ENCODE measurements around the gene ZNF253. TPM values are rescaled to one million over a fixed set of nuclear protein-coding genes. Genes with fewer than 3 reads are reported as not detected.
A peak's percentile ranks its signal among the peaks of the same experiment; 100 is the strongest.
"Not testable (repeated sequence)": the region's sequence is repeated elsewhere in the genome, so short reads cannot be mapped to it uniquely, and the experiment has no call there.

Gene ZNF253
- total RNA-seq, 1 donor, result 4.0 TPM

DNA sequence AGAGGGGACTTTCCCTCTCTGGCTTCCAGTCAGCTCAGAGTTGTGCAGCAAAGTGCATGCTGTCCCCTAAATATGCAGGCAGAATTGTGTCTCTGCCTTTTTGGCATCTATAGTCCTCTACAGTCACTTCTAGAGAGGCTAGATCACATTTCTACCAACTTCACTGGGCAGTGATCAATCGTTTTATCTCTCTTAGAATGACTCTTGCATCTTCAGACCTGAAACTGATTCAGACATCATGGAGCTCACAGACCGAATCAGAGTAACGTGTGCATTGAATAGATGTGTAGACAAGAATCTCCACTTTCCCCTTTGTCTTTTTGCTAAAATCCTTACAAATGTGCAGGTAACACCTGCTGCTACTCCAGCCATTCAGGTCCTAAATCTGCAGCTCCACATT lies 6.2 kb downstream of the ZNF253 start:
- TF ChIP-seq, protein P1, sequence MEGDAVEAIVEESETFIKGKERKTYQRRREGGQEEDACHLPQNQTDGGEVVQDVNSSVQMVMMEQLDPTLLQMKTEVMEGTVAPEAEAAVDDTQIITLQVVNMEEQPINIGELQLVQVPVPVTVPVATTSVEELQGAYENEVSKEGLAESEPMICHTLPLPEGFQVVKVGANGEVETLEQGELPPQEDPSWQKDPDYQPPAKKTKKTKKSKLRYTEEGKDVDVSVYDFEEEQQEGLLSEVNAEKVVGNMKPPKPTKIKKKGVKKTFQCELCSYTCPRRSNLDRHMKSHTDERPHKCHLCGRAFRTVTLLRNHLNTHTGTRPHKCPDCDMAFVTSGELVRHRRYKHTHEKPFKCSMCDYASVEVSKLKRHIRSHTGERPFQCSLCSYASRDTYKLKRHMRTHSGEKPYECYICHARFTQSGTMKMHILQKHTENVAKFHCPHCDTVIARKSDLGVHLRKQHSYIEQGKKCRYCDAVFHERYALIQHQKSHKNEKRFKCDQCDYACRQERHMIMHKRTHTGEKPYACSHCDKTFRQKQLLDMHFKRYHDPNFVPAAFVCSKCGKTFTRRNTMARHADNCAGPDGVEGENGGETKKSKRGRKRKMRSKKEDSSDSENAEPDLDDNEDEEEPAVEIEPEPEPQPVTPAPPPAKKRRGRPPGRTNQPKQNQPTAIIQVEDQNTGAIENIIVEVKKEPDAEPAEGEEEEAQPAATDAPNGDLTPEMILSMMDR (IDR thresholded peaks at IDR 0.05; ENCODE audit: extremely low read depth, low read depth, low read length), result no peak
- Histone ChIP-seq H3K36me3 (ENCODE audit: insufficient read depth, low read length) (no peaks in the 10 kb centered on the region), H3K27me3 (ENCODE audit: insufficient read depth, low read length) (no peaks in the 10 kb centered on the region), H3K79me2 (ENCODE audit: insufficient read depth, low read length) (peaks cover 39% of the 10 kb centered on the region), H3K4me3 (ENCODE audit: insufficient read depth, low read length) (no peak overlapping the region), H2AFZ (ENCODE audit: low read length) (no peak overlapping the region), H3K27ac (ENCODE audit: low read depth, low read length) (no peak overlapping the region), H4K20me1 (ENCODE audit: insufficient read depth, low read length) (no peaks in the 10 kb centered on the region), H3K4me1 (ENCODE audit: insufficient read depth, low read length) (peaks cover 4% of the 10 kb centered on the region), H3K9me3 (ENCODE audit: low read depth, low read length) (peaks cover 2% of the 10 kb centered on the region), H3K4me2 (ENCODE audit: insufficient read depth, low read length) (no peak overlapping the region)
- peak; percentile 17 for DNase-seq (ENCODE audit: insufficient read length, low spot score, missing footprints)

DNA sequence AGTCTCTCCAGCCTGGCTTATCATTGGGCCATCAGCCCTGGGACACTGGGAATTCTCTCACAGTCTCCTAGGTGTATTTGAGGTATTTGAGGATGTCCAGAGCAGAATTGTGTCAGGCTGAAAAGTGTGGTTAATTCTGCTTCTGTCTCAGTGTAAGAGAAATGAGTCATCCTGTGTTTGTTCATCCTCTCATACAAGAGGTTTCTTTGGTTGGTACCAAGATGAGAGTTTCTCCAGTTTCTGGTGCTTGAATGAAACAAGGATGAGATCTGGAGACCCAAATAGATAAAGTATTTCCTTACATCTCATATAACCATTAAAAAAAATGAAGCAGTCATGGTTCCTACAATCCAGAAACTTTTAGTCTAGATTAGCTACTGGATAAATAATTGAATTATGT lies 7.7 kb downstream of the ZNF253 start:
- no peak overlapping the region for H2AFZ ChIP-seq (ENCODE audit: low read length)
- no peak overlapping the region for H3K4me2 ChIP-seq (ENCODE audit: insufficient read depth, low read length)
- H3K9me3 ChIP-seq (ENCODE audit: low read depth, low read length), result peaks cover 2% of the 10 kb centered on the region
- H3K27me3 ChIP-seq (ENCODE audit: insufficient read depth, low read length), result no peaks in the 10 kb centered on the region
- H3K4me1 ChIP-seq (ENCODE audit: insufficient read depth, low read length), result no peaks in the 10 kb centered on the region
- H3K79me2 ChIP-seq (ENCODE audit: insufficient read depth, low read length), result peaks cover 26% of the 10 kb centered on the region
- no peak for DNase-seq (ENCODE audit: insufficient read length, low spot score, missing footprints)
- no peaks in the 10 kb centered on the region for H4K20me1 ChIP-seq (ENCODE audit: insufficient read depth, low read length)
- TF ChIP-seq, protein P1 (IDR thresholded peaks at IDR 0.05; ENCODE audit: extremely low read depth, low read depth, low read length), result no peak
- H3K4me3 ChIP-seq (ENCODE audit: insufficient read depth, low read length), result no peak overlapping the region
- no peaks in the 10 kb centered on the region for H3K36me3 ChIP-seq (ENCODE audit: insufficient read depth, low read length)
- no peak overlapping the region for H3K27ac ChIP-seq (ENCODE audit: low read depth, low read length)

DNA sequence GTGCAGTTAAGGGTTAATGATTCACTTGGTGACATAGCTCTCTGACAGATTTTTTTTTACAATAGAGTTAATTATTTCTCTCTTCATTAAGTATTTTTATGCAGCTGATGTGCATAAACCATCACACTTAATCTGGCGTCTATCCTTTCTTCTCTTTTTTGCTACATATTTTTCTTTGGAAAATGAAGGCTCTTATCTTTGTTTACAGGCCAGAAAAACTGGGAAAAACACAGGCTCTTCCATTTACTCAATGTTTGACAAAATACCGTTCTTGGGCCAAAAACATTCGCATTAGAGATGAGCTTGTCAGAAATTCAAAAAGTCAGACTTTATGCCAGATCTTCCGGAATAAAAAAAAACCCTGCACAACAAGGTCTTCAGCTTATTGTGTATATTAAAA lies 12.0 kb downstream of the ZNF253 start:
- Histone ChIP-seq H3K79me2 (ENCODE audit: insufficient read depth, low read length) (no peaks in the 10 kb centered on the region), H3K27ac (ENCODE audit: low read depth, low read length) (no peak overlapping the region), H2AFZ (ENCODE audit: low read length) (no peak overlapping the region), H3K27me3 (ENCODE audit: insufficient read depth, low read length) (no peaks in the 10 kb centered on the region), H3K4me1 (ENCODE audit: insufficient read depth, low read length) (no peaks in the 10 kb centered on the region), H3K9me3 (ENCODE audit: low read depth, low read length) (no peaks in the 10 kb centered on the region), H3K36me3 (ENCODE audit: insufficient read depth, low read length) (peaks cover 14% of the 10 kb centered on the region), H3K4me2 (ENCODE audit: insufficient read depth, low read length) (no peak overlapping the region), H3K4me3 (ENCODE audit: insufficient read depth, low read length) (no peak overlapping the region), H4K20me1 (ENCODE audit: insufficient read depth, low read length) (no peaks in the 10 kb centered on the region)
- TF ChIP-seq, protein P1 (IDR thresholded peaks at IDR 0.05; ENCODE audit: extremely low read depth, low read depth, low read length), result no peak
- no peak for DNase-seq (ENCODE audit: insufficient read length, low spot score, missing footprints)

DNA sequence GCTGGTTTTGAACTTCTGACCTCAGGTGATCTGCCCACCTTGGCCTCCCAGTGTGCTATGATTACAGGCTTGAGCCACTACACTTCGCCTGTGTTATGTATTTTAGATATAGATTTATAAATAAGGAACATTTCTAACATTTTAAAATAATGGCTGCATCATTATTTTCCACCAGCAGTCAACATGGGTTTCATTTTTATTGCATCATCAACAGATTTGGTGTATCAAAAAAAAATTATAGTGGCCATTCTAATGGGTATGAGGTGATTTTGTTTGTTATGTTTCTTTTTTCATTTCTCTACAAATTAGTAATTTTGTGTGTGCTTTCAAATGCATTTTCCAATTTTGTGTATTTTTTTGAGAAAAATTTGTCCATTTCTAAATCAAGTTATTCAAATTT lies 18.9 kb downstream of the ZNF253 start:
- no peaks in the 10 kb centered on the region for H4K20me1 ChIP-seq (ENCODE audit: insufficient read depth, low read length)
- TF ChIP-seq, protein P1 (IDR thresholded peaks at IDR 0.05; ENCODE audit: extremely low read depth, low read depth, low read length), result no peak
- no peaks in the 10 kb centered on the region for H3K27me3 ChIP-seq (ENCODE audit: insufficient read depth, low read length)
- no peaks in the 10 kb centered on the region for H3K4me1 ChIP-seq (ENCODE audit: insufficient read depth, low read length)
- no peaks in the 10 kb centered on the region for H3K79me2 ChIP-seq (ENCODE audit: insufficient read depth, low read length)
- H3K4me3 ChIP-seq (ENCODE audit: insufficient read depth, low read length), result no peak overlapping the region
- no peaks in the 10 kb centered on the region for H3K9me3 ChIP-seq (ENCODE audit: low read depth, low read length)
- DNase-seq (ENCODE audit: insufficient read length, low spot score, missing footprints), result no peak
- peaks cover 22% of the 10 kb centered on the region for H3K36me3 ChIP-seq (ENCODE audit: insufficient read depth, low read length)
- H2AFZ ChIP-seq (ENCODE audit: low read length), result no peak overlapping the region
- no peak overlapping the region for H3K4me2 ChIP-seq (ENCODE audit: insufficient read depth, low read length)
- H3K27ac ChIP-seq (ENCODE audit: low read depth, low read length), result no peak overlapping the region

DNA sequence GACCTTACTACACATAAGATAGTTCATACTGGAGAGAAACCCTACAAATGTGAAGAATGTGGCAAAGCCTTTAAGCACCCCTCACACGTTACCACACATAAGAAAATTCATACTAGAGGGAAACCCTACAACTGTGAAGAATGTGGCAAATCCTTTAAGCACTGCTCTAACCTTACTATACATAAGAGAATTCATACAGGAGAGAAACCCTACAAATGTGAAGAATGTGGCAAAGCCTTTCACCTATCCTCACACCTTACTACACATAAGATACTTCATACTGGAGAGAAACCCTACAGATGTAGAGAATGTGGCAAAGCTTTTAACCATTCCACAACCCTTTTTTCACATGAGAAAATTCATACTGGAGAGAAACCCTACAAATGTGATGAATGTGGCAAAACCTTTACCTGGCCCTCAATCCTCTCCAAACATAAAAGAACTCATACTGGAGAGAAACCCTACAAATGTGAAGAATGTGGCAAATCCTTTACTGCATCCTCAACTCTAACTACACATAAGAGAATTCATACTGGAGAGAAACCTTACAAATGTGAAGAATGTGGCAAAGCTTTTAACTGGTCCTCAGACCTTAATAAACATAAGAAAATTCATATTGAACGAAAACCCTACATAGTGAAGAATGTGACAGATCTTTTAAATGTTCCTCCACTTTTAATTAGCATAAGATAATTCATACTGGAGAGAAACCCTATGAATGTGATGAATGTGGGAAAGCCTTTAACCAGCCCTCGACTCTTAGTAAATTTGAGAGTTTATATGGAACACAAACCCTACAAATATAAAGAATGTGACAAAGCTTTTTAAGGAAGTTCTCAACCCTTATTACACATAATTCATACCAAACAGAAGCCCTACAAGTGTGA lies 26.6 kb downstream of the ZNF253 start:
- not testable (repeated sequence) for H3K4me1 ChIP-seq (ENCODE audit: insufficient read depth, low read length); DNase-seq (ENCODE audit: insufficient read length, low spot score, missing footprints); H3K27ac ChIP-seq (ENCODE audit: low read depth, low read length); H2AFZ ChIP-seq (ENCODE audit: low read length); H3K4me3 ChIP-seq (ENCODE audit: insufficient read depth, low read length); H3K27me3 ChIP-seq (ENCODE audit: insufficient read depth, low read length); H3K4me2 ChIP-seq (ENCODE audit: insufficient read depth, low read length); H4K20me1 ChIP-seq (ENCODE audit: insufficient read depth, low read length); H3K79me2 ChIP-seq (ENCODE audit: insufficient read depth, low read length)
- peaks cover 14% of the 10 kb centered on the region for H3K36me3 ChIP-seq (ENCODE audit: insufficient read depth, low read length)
- H3K9me3 ChIP-seq (ENCODE audit: low read depth, low read length), result peaks cover 28% of the 10 kb centered on the region
